Omental fat pad (tissue), 4 donors: Measurements from ENCODE around the gene MST1R. TPM values are rescaled to one million over a fixed set of nuclear protein-coding genes. Genes with fewer than 3 reads are reported as not detected.

ENCODE experiments used
- ATAC-seq: fragments of 150-250 bp; one replicate; pipeline ENCODE4 v1.9.1; 2016; ENCODE audit warnings: mild to moderate bottlenecking, moderate library complexity; ENCODE audit not compliant: low FRiP score
- DNase-seq: peaks from one replicate; pipeline ENCODE4 v3.0.0-alpha.2; 2019; ENCODE audit warnings: low spot score
- CTCF ChIP-seq, 3 donors: fragments of 450-650 bp; IDR thresholded peaks; one replicate each; pipeline ENCODE4 v1.5.1; 2016 to 2017; ENCODE audit warnings: antibody characterized with exemption in 3 of 3, mild to moderate bottlenecking in 3 of 3, moderate library complexity in 2 of 3
- total RNA-seq, 4 donors: library from RNA; depleted of rRNA; stranded (reverse); fragments of >200 nt; gene quantifications; one replicate each; pipeline ENCODE4 v1.1.0, GENCODE V29; 2016

Gene MST1R
- total RNA-seq, 4 donors from 2014 or later: 0.95 to 12.6 (median 5.6) TPM

- TF ChIP-seq CTCF (IDR thresholded peaks at IDR 0.05): no peak
- DNase-seq (no peak), ATAC-seq (no peak)
Observed at GRCh38 chr3:49877716-49878115, 26.0 kb downstream of the MST1R start.

- no peak for ATAC-seq
- DNase-seq: no peak
- no peak for TF ChIP-seq CTCF (IDR thresholded peaks at IDR 0.05)
Observed at GRCh38 chr3:49876567-49876966, 27.1 kb downstream of the MST1R start.

- no peak for DNase-seq
- ATAC-seq: no peak
- no peak for TF ChIP-seq CTCF (IDR thresholded peaks at IDR 0.05)
Observed at GRCh38 chr3:49873623-49874022, 30.1 kb downstream of the MST1R start.

GRCh38 chr3:49872801-49873281, 30.8 kb downstream of the MST1R start:
- TF ChIP-seq CTCF (IDR thresholded peaks at IDR 0.05): no peak
- ATAC-seq (no peak), DNase-seq (no peak)

GRCh38 chr3:49871531-49872153, 32.0 kb downstream of the MST1R start:
- no peak for TF ChIP-seq CTCF (IDR thresholded peaks at IDR 0.05)
- DNase-seq: no peak
- no peak for ATAC-seq

GRCh38 chr3:49869525-49870126, 34.0 kb downstream of the MST1R start, which contains the start of gene CAMKV:
CAMKV (minus strand) TSS chr3:49869906; CDS start chr3:49862388, 7,518 bp downstream.
- ATAC-seq (no peak), DNase-seq (no peak)
- TF ChIP-seq CTCF (IDR thresholded peaks at IDR 0.05): no peak
